NK-92 (cell line): ENCODE data around the gene CD79A.

Experiments
- DNase-seq: peaks from one replicate; lab custom pipeline; 2025; ENCODE audit not compliant: unreplicated experiment; lab: John Stamatoyannopoulos, UW

CD79A gene

DNA sequence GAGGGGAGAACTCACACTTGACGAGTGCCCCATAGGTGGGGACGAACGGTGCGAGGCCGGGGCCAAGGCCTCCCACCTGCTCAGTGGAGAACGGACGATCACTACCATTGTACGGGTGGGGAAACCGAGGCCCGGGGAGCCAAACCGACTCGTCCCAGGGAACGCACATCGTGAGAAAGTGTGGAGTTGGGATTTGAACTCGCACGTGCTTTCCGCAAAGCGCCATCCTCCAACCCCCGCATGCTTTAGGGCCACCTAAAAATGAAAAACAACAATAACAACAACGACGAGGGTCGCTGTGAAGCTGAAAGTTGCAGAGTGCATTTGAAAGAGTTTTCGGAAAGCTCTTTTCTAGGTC lies 6.4 kb downstream of the CD79A start:
- DNase-seq = no peak

DNA sequence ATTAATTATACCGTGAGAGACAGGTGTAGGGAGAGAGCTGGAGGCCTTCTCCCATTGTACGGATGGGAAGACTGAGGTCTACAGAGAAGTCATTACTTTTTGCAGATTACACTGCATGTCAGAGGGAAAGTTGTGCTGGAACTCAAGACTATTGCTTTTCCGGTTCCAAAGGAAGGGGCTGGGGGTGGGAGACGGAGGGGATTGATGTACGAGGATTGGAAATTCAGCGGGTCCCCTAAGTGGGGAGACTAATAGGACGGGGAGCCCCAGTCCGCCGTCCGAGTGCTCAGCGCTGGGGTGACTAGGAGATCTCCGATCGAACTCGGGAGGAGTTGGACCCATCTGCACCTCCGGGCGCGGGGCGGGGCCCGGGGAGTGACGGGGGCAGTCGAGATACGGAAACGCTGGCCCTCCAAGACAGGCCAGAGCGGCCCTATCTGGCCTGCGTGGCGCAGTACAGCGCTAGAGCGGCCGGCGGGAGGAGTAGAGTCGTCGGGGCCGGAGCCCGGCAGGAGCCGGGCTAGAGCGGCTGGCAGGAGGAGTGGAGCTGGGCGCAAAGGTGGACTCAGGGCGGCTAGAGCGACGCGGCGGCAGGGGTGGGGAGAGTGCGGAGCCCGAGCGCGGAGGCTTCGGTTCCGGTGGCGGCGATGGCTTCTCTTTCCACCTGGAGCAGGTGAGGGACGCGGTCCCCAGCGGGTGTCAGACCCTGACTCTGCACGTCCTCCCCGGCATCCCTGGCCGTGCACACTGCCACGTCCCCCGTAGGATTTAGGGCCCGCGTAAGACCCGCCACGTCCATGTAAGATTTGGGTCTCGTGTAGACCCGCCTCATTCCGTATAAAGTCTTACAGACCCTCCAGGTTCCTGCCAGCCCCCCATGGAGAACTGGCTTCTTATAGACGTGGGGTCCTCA lies 7.0 kb downstream of the CD79A start:
- DNase-seq = no peak

DNA sequence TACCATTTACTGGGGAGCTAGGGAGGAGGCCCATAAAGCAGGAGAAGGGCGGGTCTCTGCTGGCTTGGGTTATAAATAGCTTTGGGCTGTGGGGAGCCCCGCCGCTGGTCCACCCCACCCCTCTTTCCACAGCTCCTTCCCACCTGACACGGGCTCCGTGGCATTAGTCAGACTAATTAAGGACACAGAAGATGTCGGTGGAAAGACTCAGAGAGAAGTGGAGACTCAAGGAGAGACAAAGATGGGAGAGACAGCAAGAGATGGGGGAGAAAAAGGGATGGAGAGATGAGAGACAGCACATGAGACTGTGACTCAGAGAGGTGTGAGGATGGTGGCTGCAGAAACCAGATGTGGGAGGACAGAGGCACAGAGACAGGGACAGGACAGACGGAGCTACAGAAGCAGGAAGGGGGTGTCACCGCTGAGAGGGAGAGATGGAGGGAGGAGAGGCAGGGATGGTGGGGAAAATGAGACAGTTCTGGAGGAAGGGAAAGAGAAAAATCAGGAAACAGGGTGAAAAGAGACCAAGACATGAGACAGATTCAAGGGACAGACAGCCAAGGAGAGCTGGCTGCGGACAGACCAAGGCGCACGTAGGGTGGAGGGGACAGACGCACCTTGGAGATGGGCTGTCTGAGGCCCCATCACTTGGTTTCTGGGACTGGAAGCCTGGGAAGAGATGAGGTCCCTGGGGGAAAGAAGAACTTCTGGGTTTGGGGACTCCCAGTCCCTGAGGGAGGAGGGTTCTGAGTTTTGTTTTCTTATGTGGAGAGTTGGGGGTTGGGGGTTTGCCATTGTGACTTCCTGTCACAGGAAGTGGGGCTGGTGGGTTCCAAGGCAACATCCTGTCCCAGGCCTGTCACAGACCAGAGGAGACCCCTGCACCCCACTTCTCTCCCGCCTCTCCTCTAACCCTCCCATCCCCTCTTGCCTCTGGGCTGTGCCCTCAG lies 10.0 kb downstream of the CD79A start:
- no peak for DNase-seq

DNA sequence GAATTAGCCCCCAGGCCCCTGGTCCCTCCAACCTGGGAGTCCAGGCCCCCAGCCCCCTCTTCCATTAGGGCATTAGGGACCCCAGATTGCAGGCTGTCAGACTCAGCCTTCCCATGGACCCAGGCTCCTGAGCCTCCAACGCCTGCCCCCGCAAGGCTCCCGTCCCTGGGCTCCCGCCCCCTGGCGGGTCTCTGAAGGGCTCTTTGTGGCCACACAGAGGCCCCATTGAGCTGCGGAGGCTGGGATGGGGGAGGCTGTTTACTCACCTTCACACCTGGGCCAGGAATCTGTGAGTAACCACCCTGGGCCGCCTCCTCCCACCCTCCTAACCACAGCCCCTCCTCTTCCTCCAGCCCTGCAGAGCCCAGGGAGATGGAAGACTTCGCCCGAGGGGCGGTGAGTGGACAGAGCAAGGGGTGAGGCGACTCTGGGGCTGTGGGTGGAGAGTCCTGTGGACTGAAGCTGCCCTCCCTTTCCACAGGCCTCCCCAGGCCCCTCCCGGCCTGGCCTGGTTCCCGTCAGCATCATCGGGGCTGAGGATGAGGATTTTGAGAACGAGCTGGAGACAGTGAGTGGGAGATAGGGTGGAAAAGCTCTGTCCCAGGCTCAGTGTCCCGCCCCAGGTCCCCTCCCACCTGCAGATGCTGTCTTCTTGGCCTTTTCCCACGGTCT lies 10.8 kb downstream of the CD79A start:
- no peak for DNase-seq

DNA sequence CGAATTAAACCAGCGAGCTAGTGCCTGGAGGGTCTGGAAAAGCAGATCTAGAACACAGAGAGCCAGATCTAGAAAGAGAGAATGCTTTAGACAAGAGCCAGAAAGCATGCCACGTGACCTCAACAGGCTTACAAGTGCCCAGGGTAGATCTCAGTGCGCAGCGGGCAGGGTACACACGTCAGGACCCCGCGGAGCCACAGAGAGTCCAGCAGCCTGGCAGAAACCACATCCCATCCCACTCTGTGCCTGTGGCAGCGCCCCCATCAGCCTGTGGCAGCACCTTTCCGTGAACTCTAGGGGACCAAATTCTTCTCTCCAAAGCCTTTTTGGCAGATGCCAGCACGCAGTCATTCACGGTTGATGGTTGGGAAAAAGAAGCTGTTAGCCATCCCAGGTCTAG lies 11.8 kb downstream of the CD79A start:
- DNase-seq = no peak

DNA sequence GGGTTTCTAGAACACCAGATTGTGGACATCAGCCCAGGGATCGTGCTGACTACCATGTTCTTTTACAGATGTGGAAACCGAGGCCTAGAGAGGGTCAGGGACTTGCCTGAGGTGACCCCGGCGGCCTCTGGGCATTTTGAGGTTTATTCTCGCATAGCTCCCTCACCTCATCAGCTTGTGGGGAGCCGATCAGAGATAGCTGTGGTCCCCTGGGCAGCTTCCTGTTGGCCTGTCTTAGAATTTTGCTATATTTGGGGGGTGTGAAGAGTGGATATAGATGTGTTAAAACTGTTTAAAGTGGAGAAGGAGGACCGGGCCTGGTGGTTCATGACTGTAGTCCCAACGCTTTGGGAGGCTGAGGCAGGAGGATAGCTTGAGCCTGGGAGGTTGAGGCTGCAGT lies 12.8 kb downstream of the CD79A start:
- DNase-seq = no peak

DNA sequence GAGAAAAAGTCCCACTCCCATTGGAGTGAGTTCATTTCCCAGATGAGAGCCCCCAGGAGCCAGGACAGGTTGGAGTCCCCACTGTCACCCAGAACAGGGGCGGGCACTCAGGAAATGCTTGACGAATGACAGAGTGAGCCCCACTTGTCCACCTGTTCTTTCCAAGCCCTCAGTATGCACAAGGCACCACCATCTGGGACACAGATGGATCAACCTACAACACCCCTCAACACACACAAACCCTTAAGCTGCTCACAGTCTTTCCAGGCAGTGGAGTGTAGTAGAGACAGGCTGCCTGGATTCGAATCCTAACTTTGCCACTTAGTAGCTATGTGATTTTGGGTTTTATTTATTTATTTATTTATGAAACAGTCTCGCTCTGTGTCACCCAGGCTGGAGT lies 13.9 kb downstream of the CD79A start:
- DNase-seq = no peak

DNA sequence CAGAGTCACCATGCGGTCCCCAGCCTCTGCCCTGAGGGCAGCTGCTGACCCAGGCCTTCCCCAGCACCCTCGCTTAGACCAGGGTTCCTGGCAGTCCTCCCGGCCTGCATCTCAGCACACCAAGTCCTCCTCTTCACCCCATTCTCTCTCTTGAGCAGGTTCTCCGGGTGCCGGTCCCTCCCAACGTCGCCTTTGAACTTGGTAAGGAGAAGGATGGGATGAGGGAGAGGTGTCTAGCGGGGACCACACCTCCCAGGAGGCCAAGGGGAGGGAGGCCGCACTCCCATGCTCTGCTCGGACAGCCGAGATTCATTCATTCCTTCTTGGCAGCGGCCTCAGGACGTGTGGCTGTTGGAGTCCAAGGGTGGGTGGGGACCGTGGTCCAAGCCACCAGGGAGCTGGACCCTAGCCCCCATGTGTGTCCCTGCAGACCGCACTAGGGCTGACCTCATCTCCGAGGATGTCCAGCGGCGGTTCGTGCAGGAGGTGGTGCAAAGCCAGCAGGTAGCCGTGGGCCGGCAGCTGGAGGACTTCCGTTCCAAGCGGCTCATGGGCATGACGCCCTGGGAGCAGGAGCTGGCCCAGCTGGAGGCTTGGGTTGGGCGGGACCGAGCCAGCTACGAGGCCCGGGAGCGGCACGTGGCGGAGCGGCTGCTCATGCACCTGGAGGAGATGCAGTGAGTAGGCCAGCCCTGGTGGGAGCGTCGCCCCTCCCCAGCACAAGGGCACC lies 15.3 kb downstream of the CD79A start:
- DNase-seq = no peak

DNA sequence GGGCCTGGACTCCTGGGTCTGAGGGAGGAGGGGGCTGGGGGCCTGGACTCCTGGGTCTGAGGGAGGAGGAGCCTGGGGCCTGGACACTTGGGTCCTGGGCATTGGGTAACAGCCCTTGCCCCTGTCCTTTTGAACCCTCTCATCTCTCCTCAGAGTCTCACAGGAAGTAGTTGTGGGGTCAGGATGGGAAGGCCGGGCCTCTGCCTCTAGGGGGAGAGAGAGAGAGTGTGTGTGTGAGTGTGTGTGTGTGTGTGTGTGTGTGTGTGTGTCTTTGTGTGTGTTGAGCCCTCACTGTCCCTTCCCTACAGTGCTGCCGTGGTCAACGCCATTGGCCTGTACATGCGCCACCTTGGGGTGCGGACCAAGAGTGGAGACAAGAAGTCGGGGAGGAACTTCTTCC lies 16.8 kb downstream of the CD79A start:
- DNase-seq = no peak

DNA sequence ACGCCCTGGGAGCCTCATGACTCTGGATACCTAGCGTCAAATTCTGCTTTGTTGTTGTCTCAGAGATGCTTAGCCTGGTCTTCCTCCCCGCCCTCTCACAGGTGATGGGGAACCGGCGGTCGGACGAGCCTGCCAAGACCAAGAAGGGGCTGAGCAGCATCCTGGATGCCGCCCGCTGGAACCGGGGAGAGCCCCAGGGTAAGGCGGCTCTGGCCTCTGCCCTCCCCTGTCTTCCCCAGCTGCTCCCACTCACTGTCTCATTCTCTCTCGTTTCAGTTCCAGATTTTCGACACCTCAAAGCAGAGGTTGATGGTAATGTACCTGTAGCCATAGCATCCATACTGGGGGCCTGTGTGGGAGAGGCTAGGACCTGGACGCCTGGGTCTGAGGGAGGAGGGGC lies 17.3 kb downstream of the CD79A start:
- no peak for DNase-seq

DNA sequence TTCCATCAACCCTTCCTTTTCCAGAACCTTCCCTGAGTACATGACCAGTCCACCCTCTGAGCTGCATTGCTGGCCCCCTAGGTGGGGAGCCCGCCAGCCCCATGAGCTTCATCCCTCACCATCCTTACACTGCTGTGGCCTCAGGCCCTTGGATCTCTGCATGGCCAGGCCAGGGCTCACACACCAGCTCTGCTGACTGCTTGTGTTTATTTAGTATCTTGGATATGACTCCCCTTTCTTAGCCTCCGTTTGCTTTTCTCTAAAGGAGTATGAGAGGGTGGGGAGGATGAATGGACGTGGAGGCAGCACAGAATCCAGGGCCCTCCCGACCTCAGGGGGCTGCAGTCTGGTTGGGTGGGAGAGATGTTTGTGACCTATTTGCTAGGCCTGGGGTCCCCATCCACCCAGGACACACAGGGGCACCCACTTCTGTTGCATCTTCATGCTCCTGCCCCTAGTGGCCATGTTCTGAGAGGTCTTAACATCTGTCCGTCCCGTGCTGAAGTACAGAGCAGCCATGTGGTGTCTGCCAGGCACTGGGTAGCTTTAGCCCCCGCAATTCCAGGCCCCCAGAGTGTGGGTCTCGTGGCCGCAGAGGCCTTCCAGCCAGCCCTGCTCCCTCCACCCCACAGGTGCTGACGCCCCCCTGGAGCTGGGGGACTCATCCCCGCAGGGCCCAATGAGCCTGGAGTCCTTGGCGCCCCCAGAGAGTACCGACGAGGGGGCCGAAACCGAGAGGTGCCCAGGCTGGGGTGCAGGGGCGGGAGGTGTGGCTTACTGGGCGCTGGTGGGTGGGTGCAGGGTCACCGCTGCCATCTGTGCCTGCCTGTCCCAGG lies 18.9 kb downstream of the CD79A start:
- no peak for DNase-seq

DNA sequence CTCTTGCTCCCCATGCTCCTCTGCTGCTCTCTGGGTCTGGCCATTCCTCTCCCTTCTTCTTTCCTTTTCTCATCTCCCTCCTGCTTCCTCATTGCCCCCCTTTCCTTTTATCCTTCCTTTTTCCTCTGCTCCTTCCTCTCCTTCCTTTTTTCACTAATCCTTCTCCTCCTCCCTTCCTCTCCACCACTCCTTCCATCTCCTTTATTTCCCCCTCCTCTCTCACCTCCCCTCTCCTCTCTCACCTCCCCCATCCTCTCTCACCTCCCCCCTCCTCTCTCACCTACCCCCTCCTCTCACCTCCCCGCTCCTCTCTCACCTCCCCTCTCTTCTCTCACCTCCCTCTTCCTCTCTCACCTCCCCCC lies 19.5 kb downstream of the CD79A start:
- no peak for DNase-seq

DNA sequence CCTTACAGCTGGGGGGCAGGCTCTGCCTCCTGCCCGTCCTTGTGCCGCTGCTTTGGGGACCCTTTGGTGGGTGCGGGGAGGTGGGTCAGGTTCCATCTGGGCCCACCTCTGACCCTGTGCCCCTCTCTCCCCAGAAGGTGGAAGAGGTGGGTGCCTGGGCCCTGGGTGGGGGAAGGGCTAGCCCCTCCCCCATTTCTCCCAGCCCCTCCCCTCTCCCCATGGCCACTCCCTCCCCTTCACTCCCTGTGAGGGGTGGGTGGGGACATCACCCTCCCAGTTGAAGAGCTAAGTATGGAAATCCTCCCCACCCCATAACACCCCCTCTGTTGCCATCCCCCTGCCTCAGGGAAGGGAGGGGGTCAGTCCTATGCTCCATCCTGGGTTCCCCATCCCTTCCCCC lies 20.1 kb downstream of the CD79A start:
- no peak for DNase-seq

DNA sequence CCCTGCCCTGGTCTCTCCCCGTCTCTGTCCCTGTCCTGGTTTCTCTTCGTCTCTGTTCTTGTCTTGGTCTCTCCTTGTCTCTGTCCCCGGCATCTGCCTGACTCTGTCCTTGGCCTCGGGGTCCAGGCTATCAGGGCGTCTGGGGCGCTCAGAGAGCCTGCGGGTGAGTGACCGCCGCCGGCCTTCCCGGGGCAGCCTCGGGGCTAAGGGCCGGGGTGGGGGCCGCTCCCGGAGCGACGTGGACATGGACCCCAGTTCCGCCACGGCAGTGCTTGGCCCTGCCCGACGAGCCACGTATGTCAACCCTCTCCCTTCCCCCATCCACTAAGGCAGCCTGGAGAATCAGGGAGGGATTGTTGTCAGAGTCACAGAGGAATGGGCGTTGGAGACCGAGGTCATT lies 20.7 kb downstream of the CD79A start:
- no peak for DNase-seq

DNA sequence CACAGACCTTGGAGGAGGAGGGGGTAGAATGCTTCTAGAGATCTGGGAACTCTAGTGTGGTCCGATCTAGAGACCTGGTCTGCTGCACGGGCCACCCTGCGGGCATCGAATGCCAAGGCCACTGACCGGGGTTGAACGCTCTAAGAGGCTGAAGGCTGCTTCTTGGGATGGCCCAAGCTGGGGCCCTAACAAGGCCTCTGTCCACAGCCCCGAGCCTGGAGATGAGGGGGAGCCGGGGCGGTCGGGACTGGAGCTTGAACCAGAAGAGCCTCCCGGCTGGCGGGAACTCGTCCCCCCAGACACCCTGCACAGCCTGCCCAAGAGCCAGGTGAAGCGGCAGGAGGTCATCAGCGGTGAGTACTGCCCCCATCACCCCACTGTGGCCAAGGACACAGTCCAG lies 21.2 kb downstream of the CD79A start:
- DNase-seq = no peak

DNA sequence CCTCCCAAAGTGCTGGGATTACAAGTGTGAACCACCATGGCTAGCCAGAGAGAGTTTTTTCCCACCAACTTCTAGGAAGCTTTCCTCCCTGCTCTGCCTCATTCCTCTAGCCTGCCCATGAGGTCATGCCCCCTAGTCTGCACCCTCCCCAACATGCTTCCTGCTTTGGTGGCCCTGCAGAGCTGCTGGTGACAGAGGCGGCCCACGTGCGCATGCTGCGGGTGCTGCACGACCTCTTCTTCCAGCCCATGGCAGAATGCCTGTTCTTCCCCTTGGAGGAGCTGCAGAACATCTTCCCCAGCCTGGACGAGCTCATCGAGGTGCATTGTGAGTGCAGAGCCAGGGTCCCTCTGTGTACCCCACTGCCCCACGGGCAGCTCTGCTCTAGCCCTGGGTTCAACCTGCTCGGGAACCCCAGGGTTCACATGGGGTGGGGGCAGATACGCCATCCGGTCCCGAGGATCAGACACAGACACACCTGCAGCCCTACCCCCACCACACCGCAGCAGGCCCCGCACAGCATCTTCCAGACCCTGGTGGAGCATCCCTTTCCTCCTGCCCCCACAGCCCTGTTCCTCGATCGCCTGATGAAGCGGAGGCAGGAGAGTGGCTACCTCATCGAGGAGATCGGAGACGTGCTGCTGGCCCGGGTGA lies 24.8 kb downstream of the CD79A start:
- no peak for DNase-seq

DNA sequence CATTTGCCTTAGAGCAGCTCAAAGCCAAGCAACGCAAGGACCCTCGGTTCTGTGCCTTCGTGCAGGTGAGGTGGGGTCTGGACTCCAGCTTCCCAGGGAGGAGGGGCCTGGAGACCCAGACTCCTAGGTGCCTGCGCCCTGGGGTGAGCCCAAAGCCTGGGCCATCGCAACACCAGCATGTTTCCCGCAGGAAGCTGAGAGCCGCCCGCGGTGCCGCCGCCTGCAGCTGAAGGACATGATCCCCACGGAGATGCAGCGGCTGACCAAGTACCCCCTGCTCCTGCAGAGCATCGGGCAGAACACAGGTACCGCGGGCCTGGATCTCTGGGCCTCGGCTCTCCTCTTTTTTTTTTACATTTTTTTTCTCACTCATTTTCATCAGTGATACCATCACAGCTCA lies 25.5 kb downstream of the CD79A start:
- DNase-seq = no peak

DNA sequence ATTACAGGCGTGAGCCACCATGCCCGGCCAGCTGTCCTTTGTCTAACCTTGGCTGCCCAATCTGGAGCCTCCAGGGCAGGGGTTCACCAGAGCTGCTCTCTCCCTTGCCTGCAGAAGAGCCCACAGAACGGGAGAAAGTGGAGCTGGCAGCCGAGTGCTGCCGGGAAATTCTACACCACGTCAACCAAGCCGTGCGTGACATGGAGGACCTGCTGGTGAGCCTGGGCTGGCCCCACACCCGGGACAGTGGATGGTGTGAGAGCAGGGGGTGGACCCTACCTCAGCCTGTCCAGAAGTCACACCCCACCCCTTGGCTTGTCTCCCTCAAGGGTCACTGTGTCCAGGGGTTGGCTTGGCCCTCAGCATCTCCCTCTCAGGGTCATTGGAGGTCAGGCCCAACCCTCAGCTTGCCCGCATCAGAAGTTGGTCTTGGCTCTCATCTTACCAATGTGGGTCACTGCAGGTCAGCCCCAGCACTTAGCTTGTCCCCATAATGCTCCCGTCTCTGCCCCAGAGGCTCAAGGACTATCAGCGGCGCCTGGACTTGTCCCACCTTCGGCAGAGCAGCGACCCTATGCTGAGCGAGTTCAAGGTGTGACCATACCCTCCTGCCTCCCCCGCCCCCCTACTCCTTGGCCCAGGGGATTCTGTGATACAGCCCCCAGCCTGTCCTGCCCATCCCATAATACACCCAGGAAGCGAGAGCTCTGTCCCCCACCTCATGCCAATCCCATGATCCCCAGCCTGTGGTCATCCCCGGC lies 26.3 kb downstream of the CD79A start:
- DNase-seq = no peak
